H1 (cell line): ENCODE results near the gene UBAC1. TPM values are rescaled to one million over a fixed set of nuclear protein-coding genes. Genes with fewer than 3 reads are reported as not detected.

Experiments
- CTCF ChIA-PET: fragments of 300-600 bp; sonication (Branson Sonifier 250); formaldehyde crosslinking; loops from one replicate; lab custom pipeline; 2021; ENCODE audit not compliant: partially characterized antibody; lab: Charles Lee
- POLR2A ChIA-PET: fragments of 300-600 bp; sonication (Branson Sonifier 250); formaldehyde crosslinking; loops from one replicate; lab custom pipeline; 2021; ENCODE audit warnings: inconsistent platforms; ENCODE audit not compliant: partially characterized antibody; lab: Charles Lee
- DNase-seq, 2 experiments: peaks; one replicate each; pipeline versions ENCODE4 v3.0.0 to v3.0.0-alpha.2; 2010 to 2022; ENCODE audit warnings: low spot score in 2 of 2, low read depth in 1 of 2, mixed read lengths in 1 of 2
- FAIRE-seq: peaks from 2 replicates; lab custom pipeline; 2011; peaks lifted over from hg19 to GRCh38; lab: Jason Lieb, UNC
- H2AFZ ChIP-seq: 2 replicates; pipeline ENCODE4 v1.8.1; 2012; ENCODE audit warnings: low read length, inconsistent platforms
- H2AK5ac ChIP-seq: 2 replicates; pipeline ENCODE4 v1.6.1; 2013; ENCODE audit warnings: low read depth, low read length
- H2BK120ac ChIP-seq: replicated peaks from 2 replicates; pipeline ENCODE3; 2013; ENCODE audit warnings: low read depth, low read length, inconsistent platforms
- H2BK12ac ChIP-seq: 2 replicates; pipeline ENCODE4 v1.6.1; 2013; ENCODE audit warnings: low read depth, low read length
- H2BK15ac ChIP-seq: 2 replicates; pipeline ENCODE4 v1.6.1; 2013; ENCODE audit warnings: low read length
- H2BK20ac ChIP-seq: 2 replicates; pipeline ENCODE4 v1.6.1; 2013; ENCODE audit warnings: low read length
- H2BK5ac ChIP-seq: 2 replicates; pipeline ENCODE4 v1.6.1; 2013; ENCODE audit warnings: low read depth, low read length
- H3K14ac ChIP-seq: 2 replicates; pipeline ENCODE4 v1.6.1; 2013; ENCODE audit warnings: inconsistent platforms; ENCODE audit not compliant: insufficient read length
- H3K18ac ChIP-seq: 2 replicates; pipeline ENCODE4 v1.6.1; 2013; ENCODE audit warnings: low read length; ENCODE audit errors: extremely low read depth
- H3K23ac ChIP-seq: 2 replicates; pipeline ENCODE4 v1.6.1; 2013; ENCODE audit warnings: inconsistent platforms; ENCODE audit not compliant: insufficient read length
- H3K23me2 ChIP-seq: 2 replicates; pipeline ENCODE4 v1.6.1; 2013; ENCODE audit warnings: low read depth, low read length
- H3K27ac ChIP-seq: 2 replicates; pipeline ENCODE4 v1.6.1; 2011; ENCODE audit warnings: low read depth, low read length, inconsistent platforms
- H3K27me3 ChIP-seq, 4 experiments: replicated peaks in 1 of 4; 1 replicate in 1 of 4; 2 replicates in 3 of 4; pipeline versions ENCODE4 v1.6.1 to v1.8.1; 2011 to 2013; ENCODE audit warnings: low read length in 3 of 4, mild to moderate bottlenecking in 3 of 4, inconsistent platforms in 2 of 4, mixed read lengths in 2 of 4, moderate library complexity in 1 of 4; ENCODE audit not compliant: control insufficient read depth in 3 of 4, insufficient read depth in 3 of 4; ENCODE audit errors: extremely low read depth in 1 of 4
- H3K36me3 ChIP-seq, 4 experiments: 2 replicates each; pipeline versions ENCODE4 v1.6.1 to v1.8.1; 2011 to 2013; ENCODE audit warnings: mild to moderate bottlenecking in 4 of 4, low read length in 3 of 4, moderate library complexity in 2 of 4, control low read depth in 1 of 4, inconsistent platforms in 1 of 4; ENCODE audit not compliant: insufficient read depth in 4 of 4, control insufficient read depth in 2 of 4
- H3K4ac ChIP-seq: replicated peaks from 2 replicates; pipeline ENCODE3; 2013; ENCODE audit warnings: low read length, low read depth, mixed read lengths, inconsistent platforms; ENCODE audit not compliant: insufficient read length
- H3K4me1 ChIP-seq, 4 experiments: replicated peaks in 1 of 4; 1 replicate in 1 of 4; 2 replicates in 3 of 4; pipeline versions ENCODE4 v1.6.1 to v1.8.1; 2011 to 2013; ENCODE audit warnings: low read length in 3 of 4, inconsistent platforms in 2 of 4, mixed read lengths in 1 of 4; ENCODE audit not compliant: insufficient read depth in 4 of 4, control insufficient read depth in 3 of 4
- H3K4me2 ChIP-seq, 2 experiments: 2 replicates each; pipeline versions ENCODE4 v1.6.1 to v1.8.1; 2011 to 2013; ENCODE audit warnings: low read depth in 2 of 2, low read length in 2 of 2, control low read depth in 1 of 2, inconsistent platforms in 1 of 2, mild to moderate bottlenecking in 1 of 2; ENCODE audit not compliant: insufficient read depth in 1 of 2
- H3K4me3 ChIP-seq, 4 experiments: fragments of 200-600, 300-600 bp in 1 of 4; sonication (generic), shearing (Covaris generic), sonication (Bioruptor Twin) in 1 of 4; 2 replicates each; pipeline versions ENCODE4 v1.5.1 to v1.8.1; 2011 to 2016; ENCODE audit warnings: low read length in 4 of 4, low read depth in 3 of 4, control low read depth in 2 of 4, inconsistent platforms in 2 of 4, mild to moderate bottlenecking in 2 of 4, mixed read lengths in 1 of 4, moderate library complexity in 1 of 4; ENCODE audit not compliant: insufficient read depth in 2 of 4; ENCODE audit errors: extremely low read depth in 1 of 4
- H3K56ac ChIP-seq: replicated peaks from 2 replicates; pipeline ENCODE3; 2013; ENCODE audit warnings: low read depth, mild to moderate bottlenecking, mixed read lengths, low read length, inconsistent platforms; ENCODE audit not compliant: insufficient read length
- H3K79me1 ChIP-seq: 2 replicates; pipeline ENCODE4 v1.6.1; 2013; ENCODE audit warnings: low read depth, low read length, control low read depth
- H3K79me2 ChIP-seq, 2 experiments: 2 replicates each; pipeline versions ENCODE4 v1.6.1 to v1.8.1; 2012 to 2013; ENCODE audit warnings: low read length in 2 of 2, mild to moderate bottlenecking in 2 of 2, inconsistent platforms in 1 of 2; ENCODE audit not compliant: insufficient read depth in 2 of 2, control insufficient read depth in 1 of 2
- H3K9ac ChIP-seq, 4 experiments: replicated peaks in 1 of 4; 1 replicate in 1 of 4; 2 replicates in 3 of 4; pipeline versions ENCODE4 v1.6.1 to v1.8.1; 2011 to 2013; ENCODE audit warnings: low read depth in 3 of 4, low read length in 3 of 4, control low read depth in 2 of 4, mild to moderate bottlenecking in 2 of 4, moderate library complexity in 2 of 4, inconsistent platforms in 1 of 4; ENCODE audit errors: extremely low read depth in 1 of 4
- H3K9me3 ChIP-seq, 2 experiments: 2 replicates each; pipeline versions ENCODE4 v1.6.1 to v1.8.1; 2012 to 2013; ENCODE audit warnings: mild to moderate bottlenecking in 2 of 2, moderate library complexity in 2 of 2, control low read depth in 1 of 2, inconsistent platforms in 1 of 2, low read depth in 1 of 2, low read length in 1 of 2, mixed read lengths in 1 of 2; ENCODE audit not compliant: insufficient read depth in 2 of 2
- H4K20me1 ChIP-seq, 2 experiments: replicated peaks in 1 of 2; 2 replicates each; pipeline versions ENCODE3 to v1.8.1; 2011 to 2013; ENCODE audit warnings: inconsistent platforms in 2 of 2, low read length in 2 of 2, mild to moderate bottlenecking in 1 of 2; ENCODE audit not compliant: insufficient read depth in 2 of 2, control insufficient read depth in 1 of 2
- H4K5ac ChIP-seq: 2 replicates; pipeline ENCODE4 v1.6.1; 2013; ENCODE audit warnings: low read length, low read depth, mixed read lengths, inconsistent platforms; ENCODE audit not compliant: insufficient read length
- H4K8ac ChIP-seq: 2 replicates; pipeline ENCODE4 v1.8.0; 2013; ENCODE audit warnings: mild to moderate bottlenecking, moderate library complexity, low read length, inconsistent platforms; ENCODE audit not compliant: insufficient read depth; ENCODE audit errors: extremely low read depth
- H4K91ac ChIP-seq: replicated peaks from 2 replicates; pipeline ENCODE3; 2013; ENCODE audit warnings: low read length, mixed read lengths, inconsistent platforms; ENCODE audit not compliant: insufficient read length
- ZNF274 ChIP-seq: IDR thresholded peaks from 2 replicates; pipeline ENCODE4 v1.7.0; 2012; ENCODE audit warnings: low read length, borderline replicate concordance; ENCODE audit errors: extremely low read depth
- WGBS, 2 experiments: shearing (Covaris generic) in 1 of 2; methylation state at CpG; one replicate each; pipeline versions ENCODE4 v1.1.6 to v1.1.7; 2013 to 2015; ENCODE audit warnings: low lambda C conversion rate in 2 of 2, mixed read lengths in 2 of 2, inconsistent platforms in 1 of 2, low coverage in 1 of 2, missing lambda C conversion rate in 1 of 2; ENCODE audit not compliant: insufficient replicate concordance in 2 of 2, insufficient coverage in 1 of 2, insufficient read length in 1 of 2; ENCODE audit errors: extremely low coverage in 1 of 2, missing lambda C conversion rate in 1 of 2; 5-methylcytosine and 5-hydroxymethylcytosine counted together
- polyA plus RNA-seq, 7 experiments: library from polyadenylated mRNA; depleted of rRNA in 3 of 7; stranded (reverse) in 5 of 7; unstranded in 2 of 7; fragments of >200 nt in 5 of 7; fragments of 200-250 nt in 2 of 7; gene quantifications; 1 replicate in 5 of 7; 2 replicates in 1 of 7; 4 replicates in 1 of 7; pipeline versions ENCODE4 v1.2.1 to v1.2.3, GENCODE V29; 2011 to 2013; ENCODE audit warnings: missing spikeins in 2 of 7, mixed read lengths in 2 of 7
- total RNA-seq: library from RNA; stranded (reverse); fragmentation: NEBNext Ultra II Directional; extraction: Animal tissue kit (Norgen Biotek cat#: 25700); gene quantifications from 2 replicates; pipeline ENCODE4 v1.2.1, GENCODE V29; 2021

The UBAC1 gene
- total and polyA plus RNA-seq, 2 of the 8 experiments (the other 6 are each of a cell fraction or from before 2014, with no cell fraction given): 59.3 to 85.2 TPM

DNA sequence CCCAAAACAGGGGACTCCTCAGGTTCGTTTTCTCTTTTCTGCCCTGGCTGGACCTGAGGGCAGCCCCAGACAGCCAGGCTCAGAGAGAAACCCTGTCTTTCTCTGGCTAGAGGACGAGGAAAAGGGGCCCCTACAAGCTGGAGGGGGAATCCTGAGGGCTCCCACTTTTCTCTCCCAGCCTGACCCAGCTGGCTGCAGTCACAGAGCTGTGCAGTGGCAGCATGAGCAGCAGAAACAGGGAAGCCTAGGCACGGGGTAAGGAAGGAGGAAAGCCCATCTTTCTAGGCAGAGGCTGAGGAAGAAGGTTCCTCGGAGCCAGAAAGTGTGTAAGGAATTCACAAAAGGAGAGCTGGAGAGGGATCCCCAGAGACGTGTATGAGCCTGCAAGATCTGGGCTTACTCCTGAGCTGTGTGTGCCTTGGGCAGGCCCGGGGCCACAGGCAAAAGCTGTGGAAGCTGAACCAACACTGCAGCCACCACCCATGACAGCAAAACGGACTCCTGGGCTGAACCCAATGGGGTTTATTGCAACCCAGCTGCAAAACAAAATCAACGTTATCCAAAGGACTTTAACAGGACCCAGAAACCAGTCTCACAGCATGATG lies 70.0 kb downstream of the UBAC1 start:
- H3K9me3 ChIP-seq: no peaks in the 10 kb centered on the region
- no peak for FAIRE-seq
- H4K91ac ChIP-seq: no peak overlapping the region
- H4K5ac ChIP-seq: no peak overlapping the region
- peaks cover 68 to 100% of the 10 kb centered on the region in 2 experiments for H3K79me2 ChIP-seq
- POLR2A ChIA-PET: interaction anchor here (0.9 to 1.2 kb wide), 4 partner anchors 9 to 26 kb away, joined by 3 to 7 read pairs (median 4); no protein-coding TSS in a partner anchor
- peaks cover 31% of the 10 kb centered on the region for H3K79me1 ChIP-seq
- no peak overlapping the region for H2AK5ac ChIP-seq
- peaks cover 55 to 59% of the 10 kb centered on the region in 2 experiments for H4K20me1 ChIP-seq
- H3K18ac ChIP-seq: peak overlapping the region; percentile 19; the same call in 1 of the 2 replicates
- H3K4ac ChIP-seq: no peak overlapping the region
- H3K23ac ChIP-seq: no peak overlapping the region
- H2BK5ac ChIP-seq: no peak overlapping the region
- no peak for TF ChIP-seq ZNF274
- TF ChIP-seq, all 59 proteins: peak for 0
- no peak for DNase-seq
- Histone ChIP-seq H3K4me3 (no peak overlapping the region), H3K4me2 (no peak overlapping the region; a peak in 1 of 4 replicates), H3K56ac (no peak overlapping the region), H3K36me3 (no peaks in the 10 kb centered on the region), H2AFZ (no peak overlapping the region), H3K27ac (no peak overlapping the region), H3K23me2 (no peaks in the 10 kb centered on the region), H3K27me3 (no peaks in the 10 kb centered on the region), H2BK120ac (no peak overlapping the region), H2BK20ac (no peak overlapping the region), H2BK15ac (no peak overlapping the region), H3K9ac (no peak overlapping the region; a peak in 1 of 7 replicates), H3K4me1 (peaks cover 3 to 55% (median 39%) of the 10 kb centered on the region in 4 experiments), H2BK12ac (no peak overlapping the region), H4K8ac (no peak overlapping the region), H3K14ac (no peak overlapping the region)
- WGBS, 2 experiments: 79% methylated on average over 7 of the region's 8 CpGs; no CpG with 5 or more reads in 1 of the 2 experiments
- CTCF ChIA-PET: interaction anchor here (0.6 to 4.1 kb wide), 5 partner anchors 23 to 232 kb away, joined by 3 to 15 read pairs (median 3); no protein-coding TSS in a partner anchor
